Measurements from ENCODE around the gene AK4. TPM values are rescaled to one million over a fixed set of nuclear protein-coding genes. Genes with fewer than 3 reads are reported as not detected.

Gene AK4
- total RNA-seq, 1 donor from 2014 or later: 133 TPM

DNA sequence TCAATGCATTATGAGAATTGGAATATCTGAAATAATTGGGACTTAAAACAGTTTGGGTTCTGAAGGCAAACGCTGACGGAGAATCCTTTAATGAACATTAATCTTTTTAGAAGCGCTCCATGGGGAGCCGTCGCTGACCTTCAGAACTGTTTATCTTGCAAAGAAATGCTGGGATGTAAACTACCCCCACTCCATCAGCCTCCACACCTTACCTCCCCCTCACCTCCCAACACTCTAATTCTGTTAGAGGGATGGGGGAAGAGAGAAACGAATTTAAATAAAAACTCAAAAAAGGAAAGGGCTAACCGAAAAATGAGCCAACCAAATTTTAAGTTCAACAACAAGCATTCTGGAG lies 117.3 kb downstream of the AK4 start:
- H3K27me3 Mint-ChIP-seq (ENCODE audit: low read depth, unreplicated experiment): no peaks in the 10 kb centered on the region

DNA sequence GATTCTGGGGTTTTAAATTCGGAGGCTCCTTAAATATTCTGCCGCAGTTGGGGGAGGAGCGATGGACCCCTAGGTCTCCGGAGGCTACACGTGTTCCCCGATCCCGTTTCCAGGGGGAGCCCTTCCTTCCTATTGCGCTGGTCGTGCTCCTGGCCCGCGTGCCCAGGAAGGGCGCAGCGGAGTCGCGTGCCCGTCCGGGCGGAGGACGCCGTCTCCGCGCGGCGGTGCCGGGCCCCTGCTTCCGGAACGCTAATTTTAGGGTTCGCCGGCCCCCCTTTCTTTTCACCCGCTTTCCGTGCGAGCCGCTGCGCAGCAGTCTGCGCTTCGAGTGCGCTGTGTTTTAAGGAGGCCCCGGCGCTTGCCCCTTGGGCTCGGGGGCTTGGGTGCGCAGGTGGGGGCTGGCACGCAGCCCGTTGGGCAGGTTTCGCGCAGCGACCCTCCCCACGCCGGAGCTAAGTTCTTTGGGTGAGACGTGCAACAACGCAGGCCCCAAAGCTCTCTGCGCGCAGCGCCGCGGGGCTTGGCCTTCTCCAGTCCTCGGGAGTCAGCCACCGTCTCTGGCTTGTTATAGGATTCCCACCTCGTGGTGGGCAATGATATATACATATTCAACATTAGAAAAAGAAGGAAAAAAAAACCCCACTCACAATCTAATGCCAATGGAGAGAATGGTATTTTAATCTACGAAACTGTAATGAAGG lies 117.8 kb downstream of the AK4 start:
- H3K36me3 Mint-ChIP-seq (ENCODE audit: low read depth, unreplicated experiment): no peaks in the 10 kb centered on the region
- peaks cover 9% of the 10 kb centered on the region for H3K4me1 Mint-ChIP-seq (ENCODE audit: low read depth, unreplicated experiment)

More for the DNA sequence above, 117.3 kb downstream of the AK4 start:
- peaks cover 6% of the 10 kb centered on the region for H3K4me1 ChIP-seq (ENCODE audit: insufficient read depth, low read length)
- H2AFZ ChIP-seq (ENCODE audit: low read depth, low read length): peak overlapping the region; percentile 84
- no peaks in the 10 kb centered on the region for H4K20me1 ChIP-seq (ENCODE audit: insufficient read depth, low read length)
- peak overlapping the region; percentile 56 for H3K4me3 ChIP-seq (ENCODE audit: insufficient read depth, low read depth, low read length)
- no peaks in the 10 kb centered on the region for H3K27me3 ChIP-seq (ENCODE audit: insufficient read depth, low read length)
- no peaks in the 10 kb centered on the region for H3K79me2 ChIP-seq (ENCODE audit: insufficient read depth, low read length)
- H3K27ac ChIP-seq (ENCODE audit: low read depth, low read length): no peak overlapping the region
- peak overlapping the region; percentile 70 for H3K4me3 Mint-ChIP-seq (ENCODE audit: unreplicated experiment)
- no peaks in the 10 kb centered on the region for H3K9me3 Mint-ChIP-seq (ENCODE audit: unreplicated experiment)
- TF ChIP-seq EZH2 (IDR thresholded peaks at IDR 0.05; ENCODE audit: insufficient read depth, low read length): no peak
- TF ChIP-seq, protein P1, sequence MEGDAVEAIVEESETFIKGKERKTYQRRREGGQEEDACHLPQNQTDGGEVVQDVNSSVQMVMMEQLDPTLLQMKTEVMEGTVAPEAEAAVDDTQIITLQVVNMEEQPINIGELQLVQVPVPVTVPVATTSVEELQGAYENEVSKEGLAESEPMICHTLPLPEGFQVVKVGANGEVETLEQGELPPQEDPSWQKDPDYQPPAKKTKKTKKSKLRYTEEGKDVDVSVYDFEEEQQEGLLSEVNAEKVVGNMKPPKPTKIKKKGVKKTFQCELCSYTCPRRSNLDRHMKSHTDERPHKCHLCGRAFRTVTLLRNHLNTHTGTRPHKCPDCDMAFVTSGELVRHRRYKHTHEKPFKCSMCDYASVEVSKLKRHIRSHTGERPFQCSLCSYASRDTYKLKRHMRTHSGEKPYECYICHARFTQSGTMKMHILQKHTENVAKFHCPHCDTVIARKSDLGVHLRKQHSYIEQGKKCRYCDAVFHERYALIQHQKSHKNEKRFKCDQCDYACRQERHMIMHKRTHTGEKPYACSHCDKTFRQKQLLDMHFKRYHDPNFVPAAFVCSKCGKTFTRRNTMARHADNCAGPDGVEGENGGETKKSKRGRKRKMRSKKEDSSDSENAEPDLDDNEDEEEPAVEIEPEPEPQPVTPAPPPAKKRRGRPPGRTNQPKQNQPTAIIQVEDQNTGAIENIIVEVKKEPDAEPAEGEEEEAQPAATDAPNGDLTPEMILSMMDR (IDR thresholded peaks at IDR 0.05; ENCODE audit: insufficient read depth, low read depth, low read length): no peak
- H3K4me2 ChIP-seq (ENCODE audit: low read length): peak overlapping the region; percentile 85
- H3K27ac Mint-ChIP-seq (ENCODE audit: unreplicated experiment): peak overlapping the region; percentile 80
- H3K9me3 ChIP-seq (ENCODE audit: insufficient read depth, low read depth, low read length): no peaks in the 10 kb centered on the region
- FAIRE-seq: no peak
- no peak for DNase-seq (ENCODE audit: low read depth)
- no peaks in the 10 kb centered on the region for H3K36me3 Mint-ChIP-seq (ENCODE audit: low read depth, unreplicated experiment)
- peaks cover 14% of the 10 kb centered on the region for H3K4me1 Mint-ChIP-seq (ENCODE audit: low read depth, unreplicated experiment)
- peak overlapping the region; percentile 57 for H3K9ac ChIP-seq (ENCODE audit: low read length)
- no peaks in the 10 kb centered on the region for H3K36me3 ChIP-seq (ENCODE audit: insufficient read depth, low read length)

More for the DNA sequence above, 117.8 kb downstream of the AK4 start:
- FAIRE-seq (no peak), DNase-seq (ENCODE audit: low read depth) (peak; percentile 12)
- H4K20me1 ChIP-seq (ENCODE audit: insufficient read depth, low read length): no peaks in the 10 kb centered on the region
- no peaks in the 10 kb centered on the region for H3K9me3 Mint-ChIP-seq (ENCODE audit: unreplicated experiment)
- H3K27ac ChIP-seq (ENCODE audit: low read depth, low read length): no peak overlapping the region
- H3K4me3 Mint-ChIP-seq (ENCODE audit: unreplicated experiment): peak overlapping the region; percentile 70
- peak overlapping the region; percentile 80 for H3K27ac Mint-ChIP-seq (ENCODE audit: unreplicated experiment)
- H3K27me3 Mint-ChIP-seq (ENCODE audit: low read depth, unreplicated experiment): no peaks in the 10 kb centered on the region
- H3K27me3 ChIP-seq (ENCODE audit: insufficient read depth, low read length): no peaks in the 10 kb centered on the region
- peaks cover 6% of the 10 kb centered on the region for H3K4me1 ChIP-seq (ENCODE audit: insufficient read depth, low read length)
- no peaks in the 10 kb centered on the region for H3K36me3 ChIP-seq (ENCODE audit: insufficient read depth, low read length)
- peak overlapping the region; percentile 57 for H3K9ac ChIP-seq (ENCODE audit: low read length)
- no peak for TF ChIP-seq EZH2 (IDR thresholded peaks at IDR 0.05; ENCODE audit: insufficient read depth, low read length)
- TF ChIP-seq, protein P1 (IDR thresholded peaks at IDR 0.05; ENCODE audit: insufficient read depth, low read depth, low read length): no peak
- H3K9me3 ChIP-seq (ENCODE audit: insufficient read depth, low read depth, low read length): no peaks in the 10 kb centered on the region
- H3K4me3 ChIP-seq (ENCODE audit: insufficient read depth, low read depth, low read length): peak overlapping the region; percentile 56
- H3K79me2 ChIP-seq (ENCODE audit: insufficient read depth, low read length): no peaks in the 10 kb centered on the region
- peak overlapping the region; percentile 84 for H2AFZ ChIP-seq (ENCODE audit: low read depth, low read length)
- peak overlapping the region; percentile 85 for H3K4me2 ChIP-seq (ENCODE audit: low read length)
